Stimulated activated CD8-positive, alpha-beta memory T cell treated with anti-CD3 and anti-CD28 coated beads, Interleukin-15, amount 100 ng/mL, for 4 hours (primary cell): ENCODE results near the gene RPTOR.

Experiments
- DNase-seq, 2 donors: peaks; one replicate each; pipeline ENCODE4 v3.0.0-alpha.2; 2020; ENCODE audit warnings: low read depth in 2 of 2

RPTOR gene

GRCh38 chr17:80890196-80890920, 345.7 kb downstream of the RPTOR start:
- no peak for DNase-seq

GRCh38 chr17:80890921-80891396, 346.3 kb downstream of the RPTOR start:
- DNase-seq: no peak

GRCh38 chr17:80891397-80892018, 346.9 kb downstream of the RPTOR start:
- peak; percentile 43 to 66 for DNase-seq

GRCh38 chr17:80892019-80892855, 347.6 kb downstream of the RPTOR start:
- DNase-seq: peak; percentile 55 to 88

GRCh38 chr17:80892900-80893603, 348.4 kb downstream of the RPTOR start:
- DNase-seq: peak in 1 of 2 donors; percentile 35

- DNase-seq: no peak
These were observed 349.2 kb downstream of the RPTOR start for GRCh38 chr17:80893604-80894438.

- no peak for DNase-seq
These were observed 349.7 kb downstream of the RPTOR start for GRCh38 chr17:80894439-80894721.

GRCh38 chr17:80894726-80895125, 350.1 kb downstream of the RPTOR start:
- DNase-seq: no peak

GRCh38 chr17:80895366-80895765, 350.7 kb downstream of the RPTOR start:
- DNase-seq: no peak

- no peak for DNase-seq
These were observed 354.1 kb downstream of the RPTOR start for GRCh38 chr17:80898716-80899115.

GRCh38 chr17:80899402-80900268, 355.0 kb downstream of the RPTOR start:
- peak; percentile 23 to 58 for DNase-seq

GRCh38 chr17:80901319-80901718, 356.7 kb downstream of the RPTOR start:
- DNase-seq: no peak

- DNase-seq: no peak
These were observed 357.7 kb downstream of the RPTOR start for GRCh38 chr17:80902197-80902962.

GRCh38 chr17:80902963-80903611, 358.4 kb downstream of the RPTOR start:
- no peak for DNase-seq

- no peak for DNase-seq
These were observed 359.6 kb downstream of the RPTOR start for GRCh38 chr17:80904036-80904753.

- DNase-seq: no peak
These were observed 361.1 kb downstream of the RPTOR start for GRCh38 chr17:80905586-80906230.

GRCh38 chr17:80906364-80907259, 362.0 kb downstream of the RPTOR start:
- no peak for DNase-seq
